GM12878 (cell line): ENCODE results near the gene HMCES. TPM values are rescaled to one million over a fixed set of nuclear protein-coding genes. Genes with fewer than 3 reads are reported as not detected.

Experiments
- CTCF ChIP-seq, 3 experiments: IDR thresholded peaks in 2 of 3; conservative IDR thresholded peaks in 1 of 3; 2 replicates each; pipeline ENCODE4 v1.5.1; 2011; ENCODE audit warnings: low read depth in 3 of 3, low read length in 3 of 3, mild to moderate bottlenecking in 3 of 3, control low read depth in 2 of 3, moderate library complexity in 2 of 3, inconsistent platforms in 1 of 3, mixed read lengths in 1 of 3; ENCODE audit not compliant: control insufficient read depth in 2 of 3, insufficient read depth in 1 of 3; ENCODE audit errors: extremely low read depth in 1 of 3
- EZH2 ChIP-seq: IDR thresholded peaks from 2 replicates; pipeline ENCODE4 v1.6.1; 2012; ENCODE audit warnings: low read depth, mild to moderate bottlenecking, control low read depth, inconsistent platforms, low read length, borderline replicate concordance; ENCODE audit not compliant: control insufficient read depth
- GABPA ChIP-seq: IDR thresholded peaks from 2 replicates; pipeline ENCODE4 v1.6.1; 2014; ENCODE audit warnings: antibody characterized with exemption, low read depth, mild to moderate bottlenecking, inconsistent platforms
- JUND ChIP-seq: IDR thresholded peaks from 2 replicates; pipeline ENCODE4 v1.6.1; 2012; ENCODE audit warnings: low read depth, mild to moderate bottlenecking, low read length, improper control_type of control experiment, moderate library complexity
- NR2C2 ChIP-seq: IDR thresholded peaks from 2 replicates; pipeline ENCODE4 v1.6.1; 2011; ENCODE audit warnings: borderline replicate concordance, low read depth; ENCODE audit not compliant: control insufficient read depth, insufficient read length
- PML ChIP-seq: IDR thresholded peaks from 2 replicates; pipeline ENCODE4 v1.6.1; 2012; ENCODE audit warnings: low read length, inconsistent platforms
- POLR2AphosphoS5 ChIP-seq: IDR thresholded peaks from 2 replicates; pipeline ENCODE4 v1.6.1; 2011; ENCODE audit warnings: mild to moderate bottlenecking, low read length, inconsistent platforms
- PRDM15 ChIP-seq: fragments of 450-650 bp; formaldehyde crosslinking; IDR thresholded peaks from 2 replicates; pipeline ENCODE4 v1.4.0; 2020; ENCODE audit warnings: mild to moderate bottlenecking, moderate library complexity
- SMAD5 ChIP-seq: IDR thresholded peaks from 2 replicates; pipeline ENCODE4 v1.6.1; 2016; ENCODE audit warnings: antibody characterized with exemption, low read depth
- TCF7 ChIP-seq: IDR thresholded peaks from 2 replicates; pipeline ENCODE4 v1.6.1; 2014; ENCODE audit warnings: antibody characterized with exemption, borderline replicate concordance
- ZNF384 ChIP-seq: IDR thresholded peaks from 2 replicates; pipeline ENCODE4 v1.6.1; 2012; ENCODE audit warnings: low read depth, mild to moderate bottlenecking, low read length, improper control_type of control experiment, borderline replicate concordance
- polyA plus RNA-seq, 11 experiments: library from polyadenylated mRNA; depleted of rRNA in 4 of 11; unstranded in 6 of 11; stranded (reverse) in 5 of 11; fragments of >200 nt; fragmentation: Nextera tagmentation in 4 of 11; fragmentation: Illumina TruSeq in 1 of 11; extraction: Ambion mirVana in 4 of 11; extraction: Trizol in 1 of 11; gene quantifications; 1 replicate in 1 of 11; 2 replicates in 10 of 11; pipeline versions ENCODE4 v1.2.1 to v1.2.3, GENCODE V29; 2011 to 2016; ENCODE audit warnings: inconsistent platforms in 2 of 11, missing spikeins in 2 of 11, low read depth in 1 of 11
- total RNA-seq, 4 experiments: library from RNA; depleted of rRNA in 3 of 4; stranded (reverse); fragments of >200 nt in 3 of 4; fragmentation: Illumina TruSeq in 1 of 4; extraction: Trizol in 1 of 4; gene quantifications; 2 replicates each; pipeline versions ENCODE4 v1.2.1 to v1.2.3, GENCODE V29; 2013 to 2021

Gene HMCES
- total and polyA plus RNA-seq, 10 of the 15 experiments (the other 5 are each of a cell fraction or from before 2014, with no cell fraction given), result 12.4 to 49.8 (median 27.0) TPM

- TF ChIP-seq EZH2 (no peak), PRDM15 (no peak), CTCF (IDR thresholded peaks at IDR 0.05 in 2 of 3, conservative IDR thresholded peaks at IDR 0.05 in 1 of 3; ENCODE audit: control insufficient read depth in 2 of 3, extremely low read depth in 1 of 3, insufficient read depth in 1 of 3, low read depth in 3 of 3, low read length in 3 of 3) (no peak), ZNF384 (no peak), JUND (no peak), POLR2AphosphoS5 (peak; percentile 98; the same call in 1 of the 2 replicates), GABPA (no peak), PML (peak; percentile 98), SMAD5 (peak; percentile 95), NR2C2 (no peak), TCF7 (no peak)
These were observed 37.3 kb downstream of the HMCES start (continued) for GRCh38 chr3:129315998-129316247.
